ENCODE measurements around the gene FBXL17.

DNA sequence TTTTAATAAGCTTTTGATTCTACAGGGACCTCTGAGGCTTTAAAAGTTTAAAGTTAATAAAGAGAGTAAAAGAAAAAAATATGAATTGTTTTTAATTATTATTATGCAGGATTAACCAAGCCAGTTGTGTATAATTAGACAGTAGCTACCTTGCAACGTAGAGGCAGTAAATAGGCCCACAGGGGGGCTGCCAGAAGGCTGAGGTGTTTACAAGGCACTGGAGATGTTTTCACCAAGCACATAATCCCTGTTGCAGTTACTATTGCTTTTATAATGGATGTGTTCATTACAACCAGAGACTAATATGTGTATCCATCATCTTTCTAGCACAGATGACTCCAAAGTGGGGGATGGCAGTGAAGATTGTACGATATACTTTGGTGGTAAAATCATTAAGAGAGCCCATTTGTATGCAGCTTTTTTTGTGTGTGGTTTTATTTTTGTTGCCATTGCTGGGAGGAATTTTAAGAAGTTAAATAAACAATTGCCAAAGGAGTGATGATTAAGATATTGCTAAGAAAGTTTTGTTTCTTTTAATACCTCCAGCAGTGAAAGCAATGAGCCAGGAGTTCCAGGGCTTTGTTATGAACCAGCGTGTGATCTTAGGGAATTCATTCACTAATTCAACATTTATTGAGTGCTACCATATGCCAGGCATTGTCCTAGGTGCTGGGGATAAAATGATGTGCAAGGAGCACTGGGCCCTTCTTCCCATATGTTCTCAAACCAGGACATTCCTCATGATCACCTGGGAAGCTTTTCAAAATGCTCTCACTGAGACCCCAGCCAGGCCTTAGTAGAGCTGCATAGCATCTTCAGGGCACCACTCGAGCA, 572.5 kb downstream of the FBXL17 start:
- TF ChIP-seq, protein P1, sequence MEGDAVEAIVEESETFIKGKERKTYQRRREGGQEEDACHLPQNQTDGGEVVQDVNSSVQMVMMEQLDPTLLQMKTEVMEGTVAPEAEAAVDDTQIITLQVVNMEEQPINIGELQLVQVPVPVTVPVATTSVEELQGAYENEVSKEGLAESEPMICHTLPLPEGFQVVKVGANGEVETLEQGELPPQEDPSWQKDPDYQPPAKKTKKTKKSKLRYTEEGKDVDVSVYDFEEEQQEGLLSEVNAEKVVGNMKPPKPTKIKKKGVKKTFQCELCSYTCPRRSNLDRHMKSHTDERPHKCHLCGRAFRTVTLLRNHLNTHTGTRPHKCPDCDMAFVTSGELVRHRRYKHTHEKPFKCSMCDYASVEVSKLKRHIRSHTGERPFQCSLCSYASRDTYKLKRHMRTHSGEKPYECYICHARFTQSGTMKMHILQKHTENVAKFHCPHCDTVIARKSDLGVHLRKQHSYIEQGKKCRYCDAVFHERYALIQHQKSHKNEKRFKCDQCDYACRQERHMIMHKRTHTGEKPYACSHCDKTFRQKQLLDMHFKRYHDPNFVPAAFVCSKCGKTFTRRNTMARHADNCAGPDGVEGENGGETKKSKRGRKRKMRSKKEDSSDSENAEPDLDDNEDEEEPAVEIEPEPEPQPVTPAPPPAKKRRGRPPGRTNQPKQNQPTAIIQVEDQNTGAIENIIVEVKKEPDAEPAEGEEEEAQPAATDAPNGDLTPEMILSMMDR (IDR thresholded peaks at IDR 0.05) = no peak
- TF ChIP-seq NFE2L2 (conservative IDR thresholded peaks at IDR 0.05; ENCODE audit: low read length) (no peak), MAZ (IDR thresholded peaks at IDR 0.05; ENCODE audit: borderline replicate concordance, low read depth, low read length) (no peak), EP300 (IDR thresholded peaks at IDR 0.05) (no peak), POLR2A (IDR thresholded peaks at IDR 0.05; ENCODE audit: low read length) (no peak)
- TF ChIP-seq, protein P2, sequence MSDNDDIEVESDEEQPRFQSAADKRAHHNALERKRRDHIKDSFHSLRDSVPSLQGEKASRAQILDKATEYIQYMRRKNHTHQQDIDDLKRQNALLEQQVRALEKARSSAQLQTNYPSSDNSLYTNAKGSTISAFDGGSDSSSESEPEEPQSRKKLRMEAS (IDR thresholded peaks at IDR 0.05) = no peak

All from A549 (cell line).